IPS-18c (cell line): ENCODE measurements around the gene CAPRIN1.
"Not testable (repeated sequence)": the region's sequence is repeated elsewhere in the genome, so short reads cannot be mapped to it uniquely, and the experiment has no call there.

Experiments used
- H3K4me3 ChIP-seq: 2 replicates; pipeline ENCODE4 v1.7.0; 2013; ENCODE audit warnings: low read depth, mild to moderate bottlenecking, low read length, moderate library complexity; ENCODE audit not compliant: insufficient read depth
- H3K9me3 ChIP-seq: one replicate; pipeline ENCODE4 v1.6.1; 2013; ENCODE audit warnings: mild to moderate bottlenecking, low read length, moderate library complexity; ENCODE audit not compliant: control insufficient read depth, insufficient read depth

Gene CAPRIN1

DNA sequence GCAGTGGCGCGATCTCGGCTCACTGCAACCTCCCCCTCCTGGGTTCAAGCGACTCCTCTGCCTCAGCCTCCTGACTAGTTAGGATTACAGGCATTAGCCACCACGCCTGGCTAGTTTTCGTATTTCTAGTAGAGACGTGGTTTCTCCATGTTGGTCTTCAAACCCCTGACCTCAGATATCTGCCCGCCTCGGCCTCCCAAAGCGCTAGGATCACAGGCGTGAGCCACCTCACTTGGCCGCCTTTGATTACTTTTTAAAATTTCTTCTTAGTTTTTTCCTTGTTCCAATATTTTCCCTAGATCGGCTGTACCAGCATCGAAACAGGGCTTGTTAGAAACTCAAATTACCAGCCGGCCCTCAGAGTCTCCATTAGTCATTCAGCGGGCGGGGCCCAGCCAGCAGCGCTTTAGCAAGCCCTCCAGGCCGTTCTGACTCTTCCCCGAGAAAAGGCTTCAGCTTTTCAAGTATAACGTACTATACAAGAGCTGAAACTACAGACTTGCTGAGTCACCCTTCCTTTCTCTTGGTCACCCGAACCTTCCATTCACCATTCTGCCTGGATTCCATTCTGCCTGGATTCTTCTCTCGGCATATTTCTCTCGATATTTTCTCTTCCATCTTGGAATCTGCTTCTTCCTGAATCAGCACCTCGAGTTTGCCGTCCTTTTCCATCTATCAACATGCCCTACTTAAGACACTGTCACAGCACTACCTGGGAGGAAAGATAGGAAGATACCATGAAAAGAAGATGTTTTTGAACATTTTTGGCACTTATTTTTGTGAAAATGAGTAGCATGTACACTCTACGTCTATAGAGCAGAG lies 6.7 kb upstream of the CAPRIN1 start:
- Histone ChIP-seq H3K4me3 (no peak overlapping the region), H3K9me3 (no peaks in the 10 kb centered on the region)

GRCh38 chr11:34049028-34049427 lies 2.5 kb upstream of the CAPRIN1 start:
- Histone ChIP-seq H3K4me3 (no peak overlapping the region), H3K9me3 (no peaks in the 10 kb centered on the region)

DNA sequence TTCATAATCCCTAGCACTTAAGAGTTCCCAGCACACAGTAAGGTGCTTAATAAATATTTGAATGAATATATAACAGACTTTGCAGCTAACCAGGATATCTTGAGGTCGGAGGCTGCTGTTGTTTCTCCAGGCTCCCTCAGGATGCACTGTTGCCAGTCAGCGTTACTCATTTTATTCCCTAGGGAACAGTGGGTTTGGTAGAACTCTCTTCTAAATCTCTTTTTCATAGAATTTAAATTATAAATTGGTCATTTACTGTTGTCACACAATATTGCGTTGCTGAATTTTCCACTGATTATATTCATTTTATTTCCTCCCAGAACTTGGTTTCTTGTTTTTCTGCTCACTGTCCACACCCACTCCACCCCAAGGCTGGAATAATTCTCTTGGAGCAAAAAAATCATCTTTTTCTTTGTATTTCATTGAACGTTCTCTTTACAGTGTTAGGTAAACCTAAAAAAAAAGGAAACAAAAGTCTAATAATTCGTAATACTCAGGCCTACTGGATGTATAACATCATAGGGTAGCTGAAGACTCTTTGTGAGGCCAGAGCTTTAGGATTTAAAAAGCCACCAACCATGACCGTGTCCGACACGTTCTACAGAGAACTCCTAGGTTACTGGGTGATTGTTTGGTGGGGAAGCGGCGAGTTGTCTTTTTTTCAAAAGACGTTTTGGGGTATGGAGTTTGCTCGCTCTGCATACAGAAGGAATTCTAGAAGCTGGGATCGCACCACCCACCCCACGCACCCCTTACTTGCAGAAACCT lies 766 bp upstream of the CAPRIN1 start:
- Histone ChIP-seq H3K9me3 (no peaks in the 10 kb centered on the region), H3K4me3 (peak overlapping the region; percentile 92)

DNA sequence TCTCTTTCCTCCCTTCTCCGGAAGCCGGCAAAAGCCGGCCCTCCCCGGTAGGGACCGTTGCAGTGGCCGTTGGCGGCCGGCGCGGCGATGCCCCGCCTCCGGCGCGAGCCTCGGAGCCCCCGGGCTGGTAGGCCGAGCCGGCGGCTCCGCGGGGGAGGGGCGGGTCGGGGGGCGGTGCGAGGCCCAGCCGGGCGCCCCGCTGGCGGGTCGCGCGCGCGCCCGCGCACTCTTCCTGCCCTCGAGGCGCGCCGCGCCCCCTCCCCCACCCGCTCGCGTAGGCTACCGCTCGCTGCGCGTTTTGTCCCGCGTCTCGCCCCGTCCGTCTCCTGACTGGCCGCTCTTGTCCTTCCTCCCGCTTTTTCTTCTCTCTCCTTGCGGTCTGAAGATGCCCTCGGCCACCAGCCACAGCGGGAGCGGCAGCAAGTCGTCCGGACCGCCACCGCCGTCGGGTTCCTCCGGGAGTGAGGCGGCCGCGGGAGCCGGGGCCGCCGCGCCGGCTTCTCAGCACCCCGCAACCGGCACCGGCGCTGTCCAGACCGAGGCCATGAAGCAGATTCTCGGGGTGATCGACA lies 591 bp downstream of the CAPRIN1 start:
- no peaks in the 10 kb centered on the region for H3K9me3 ChIP-seq
- peak overlapping the region; percentile 92 for H3K4me3 ChIP-seq

DNA sequence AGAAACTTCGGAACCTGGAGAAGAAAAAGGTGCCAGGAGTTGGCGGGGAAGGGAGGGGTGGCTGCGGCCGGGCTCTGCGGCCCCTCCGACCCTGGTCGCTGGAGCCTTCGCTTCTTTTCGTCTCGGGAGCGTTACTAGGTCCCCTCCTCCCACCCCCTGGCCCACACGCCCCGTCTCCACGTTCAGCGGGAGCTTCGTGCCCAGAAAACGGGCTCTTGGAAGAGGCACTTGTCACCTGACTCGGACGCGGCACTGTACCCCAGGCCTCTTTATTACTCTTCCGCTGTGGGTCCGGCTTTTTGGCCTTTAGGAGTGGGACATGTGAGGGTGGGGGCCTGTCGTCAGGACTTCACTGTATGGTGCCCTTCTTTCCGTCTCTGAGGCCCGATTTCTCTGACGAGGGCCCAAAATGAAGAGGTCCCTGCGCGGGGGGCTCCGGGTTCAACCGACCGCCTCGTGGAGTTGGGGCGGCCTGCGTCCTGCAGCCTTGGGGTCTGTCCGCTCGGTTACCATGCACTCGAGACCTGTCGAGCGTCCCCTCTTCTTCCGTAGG lies 1.2 kb downstream of the CAPRIN1 start:
- Histone ChIP-seq H3K4me3 (peak overlapping the region; percentile 91), H3K9me3 (no peaks in the 10 kb centered on the region)

DNA sequence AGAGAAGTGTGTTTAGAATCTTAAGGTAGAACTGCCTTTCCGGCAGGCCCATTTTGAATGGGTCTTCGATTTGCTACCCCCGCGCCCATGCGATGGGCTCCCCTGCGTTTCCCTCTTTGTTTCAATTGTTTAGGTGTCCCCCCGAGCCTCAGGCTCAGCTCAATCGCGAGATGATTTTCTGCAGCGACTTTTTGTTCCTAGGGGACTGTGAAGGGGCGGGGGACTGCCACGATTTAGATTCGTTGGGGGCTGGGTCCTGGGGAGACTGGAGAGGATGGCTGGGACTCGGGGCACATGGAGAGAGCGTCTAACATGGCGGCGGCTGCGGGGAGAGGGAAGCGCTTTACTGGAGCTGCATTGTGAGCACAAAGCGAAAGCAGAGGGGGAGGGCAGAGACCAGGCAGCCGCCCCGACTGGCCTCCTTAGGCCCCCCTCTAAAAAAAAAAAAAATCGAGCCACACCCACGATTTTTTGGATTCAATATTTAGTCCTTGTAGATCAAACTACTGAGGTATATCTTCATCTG lies 1.7 kb downstream of the CAPRIN1 start:
- H3K9me3 ChIP-seq, result no peaks in the 10 kb centered on the region
- H3K4me3 ChIP-seq, result peak overlapping the region; percentile 91

DNA sequence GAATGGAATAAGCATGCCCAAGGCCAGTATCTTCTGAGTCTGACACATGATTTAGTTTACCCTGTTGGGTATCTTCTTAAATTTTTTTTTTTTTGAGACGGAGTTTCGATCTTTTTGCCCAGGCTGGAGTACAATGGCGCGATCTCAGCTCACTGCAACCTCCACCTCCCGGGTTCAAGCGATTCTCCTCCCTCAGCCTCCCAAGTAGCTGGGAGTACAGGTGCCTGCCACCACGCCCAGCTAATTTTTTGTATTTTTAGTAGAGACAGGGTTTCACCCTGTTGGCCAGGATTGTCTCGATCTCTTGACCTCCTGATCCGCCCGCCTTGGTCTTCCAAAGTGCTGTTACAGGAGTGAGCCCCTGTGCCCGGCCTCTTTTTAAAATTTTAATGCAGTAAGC lies 2.8 kb downstream of the CAPRIN1 start:
- H3K4me3 ChIP-seq, result peak overlapping the region; percentile 91
- not testable (repeated sequence) for H3K9me3 ChIP-seq

DNA sequence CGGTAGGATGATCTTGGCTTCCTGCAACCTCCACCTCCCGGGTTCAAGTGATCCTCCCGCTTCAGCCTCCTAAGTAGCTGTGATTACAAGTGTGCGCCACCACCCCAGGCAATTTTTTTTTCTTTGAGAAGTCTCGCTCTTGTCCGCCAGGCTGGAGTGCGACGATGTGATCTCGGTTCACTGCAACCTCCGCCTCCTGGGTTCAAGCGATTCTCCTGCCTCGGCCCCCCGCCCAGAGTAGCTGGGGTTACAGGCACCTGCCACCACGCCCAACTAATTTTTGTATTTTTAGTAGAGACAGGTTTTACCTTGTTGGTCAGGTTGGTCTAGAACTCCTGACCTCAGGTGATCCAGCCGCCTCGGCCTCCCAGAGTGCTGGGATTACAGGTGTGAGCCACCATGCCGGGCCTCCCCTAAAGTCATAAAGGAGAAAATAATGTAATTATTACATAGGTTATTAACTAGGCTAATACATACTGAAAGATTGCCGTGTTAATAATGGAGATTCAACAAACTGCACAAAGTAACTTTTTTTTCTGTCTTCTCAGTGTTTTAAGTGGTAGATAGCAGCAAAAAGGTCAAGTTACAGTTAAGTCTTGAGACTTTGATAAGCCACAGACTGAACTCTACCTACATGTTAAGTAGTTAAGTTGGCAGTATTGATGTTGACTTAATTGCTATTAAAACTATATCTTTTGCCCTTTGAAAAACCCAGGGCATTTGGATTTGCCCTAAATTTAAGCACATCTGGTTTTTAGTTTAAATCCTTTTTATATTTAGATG lies 3.9 kb downstream of the CAPRIN1 start:
- Histone ChIP-seq H3K4me3 (no peak overlapping the region), H3K9me3 (no peaks in the 10 kb centered on the region)

- no peak overlapping the region for H3K4me3 ChIP-seq
- no peaks in the 10 kb centered on the region for H3K9me3 ChIP-seq
Observed at GRCh38 chr11:34056672-34057071, 5.1 kb downstream of the CAPRIN1 start.

DNA sequence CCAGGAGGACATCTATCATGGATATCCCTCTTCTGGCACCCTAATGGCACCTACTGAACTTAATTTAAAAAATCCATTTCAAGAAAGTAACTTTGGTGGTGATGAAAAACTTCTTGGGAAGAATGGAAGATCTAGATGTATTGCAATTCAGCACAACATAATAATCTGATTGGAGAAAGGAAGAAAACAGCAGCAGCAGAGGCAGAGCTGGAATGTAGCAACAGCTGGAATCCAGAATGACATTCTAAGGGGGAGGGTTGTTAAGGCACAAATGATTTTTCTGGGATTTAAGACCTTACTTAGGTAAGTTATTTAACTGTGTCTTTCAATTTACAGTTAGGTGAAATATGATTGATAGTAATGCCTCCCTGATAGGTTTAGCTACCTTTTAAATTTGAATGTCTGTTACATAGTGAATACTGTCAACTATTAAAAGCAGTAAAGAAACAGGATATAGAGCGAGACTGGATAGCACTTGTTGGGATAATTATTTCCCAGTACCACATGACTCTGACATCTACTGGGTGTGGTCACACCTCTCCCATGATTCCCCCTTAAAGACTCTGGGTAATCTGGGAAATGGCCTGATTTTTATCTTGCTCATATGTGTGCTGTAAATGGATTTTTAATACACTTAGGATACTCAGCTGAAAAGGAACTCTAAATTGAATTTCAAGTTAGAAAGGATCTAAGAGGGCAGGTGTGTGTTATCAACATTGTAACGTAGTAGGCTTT lies 11.7 kb downstream of the CAPRIN1 start:
- H3K4me3 ChIP-seq, result no peak overlapping the region
- no peaks in the 10 kb centered on the region for H3K9me3 ChIP-seq

DNA sequence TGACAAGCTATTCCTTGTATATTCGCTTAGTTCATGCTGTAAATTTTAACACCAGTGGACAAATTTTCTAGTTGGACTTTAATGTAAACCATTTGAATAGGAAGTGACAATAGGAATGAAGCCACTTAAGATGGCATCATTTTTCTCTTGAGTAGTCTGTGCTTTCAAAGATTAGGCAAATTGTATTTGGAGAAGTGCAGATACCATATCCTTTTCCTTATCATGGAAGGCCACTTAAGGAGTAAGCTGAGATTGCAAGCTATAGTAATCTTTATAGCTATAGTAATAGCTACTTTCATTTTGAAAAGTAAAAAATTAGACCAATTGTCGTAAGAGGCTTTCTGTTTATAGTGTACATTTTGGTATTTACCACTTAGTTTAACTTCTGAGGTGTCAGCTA lies 12.8 kb downstream of the CAPRIN1 start:
- Histone ChIP-seq H3K4me3 (no peak overlapping the region), H3K9me3 (no peaks in the 10 kb centered on the region)

- no peak overlapping the region for H3K4me3 ChIP-seq
- H3K9me3 ChIP-seq, result no peaks in the 10 kb centered on the region
Observed at GRCh38 chr11:34065505-34066203, 14.1 kb downstream of the CAPRIN1 start.

DNA sequence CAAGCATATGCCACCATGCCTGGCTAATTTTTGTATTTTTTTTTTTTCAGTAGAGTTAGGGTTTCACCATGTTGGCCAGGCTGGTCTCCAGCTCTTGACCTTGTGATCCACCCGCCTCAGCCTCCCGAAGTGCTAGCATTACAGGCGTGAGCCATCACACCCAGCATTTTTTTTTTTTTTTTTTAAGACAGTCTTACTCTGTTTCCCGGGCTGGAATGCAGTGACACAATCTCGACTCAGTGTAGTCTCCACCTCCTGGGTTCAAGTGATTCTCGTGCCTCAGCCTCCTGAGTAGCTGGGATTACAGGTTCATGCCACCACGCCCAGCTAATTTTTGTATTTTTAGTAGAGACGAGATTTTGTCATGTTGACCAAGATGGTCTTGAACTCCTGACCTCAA lies 15.2 kb downstream of the CAPRIN1 start:
- not testable (repeated sequence) for H3K9me3 ChIP-seq, H3K4me3 ChIP-seq

DNA sequence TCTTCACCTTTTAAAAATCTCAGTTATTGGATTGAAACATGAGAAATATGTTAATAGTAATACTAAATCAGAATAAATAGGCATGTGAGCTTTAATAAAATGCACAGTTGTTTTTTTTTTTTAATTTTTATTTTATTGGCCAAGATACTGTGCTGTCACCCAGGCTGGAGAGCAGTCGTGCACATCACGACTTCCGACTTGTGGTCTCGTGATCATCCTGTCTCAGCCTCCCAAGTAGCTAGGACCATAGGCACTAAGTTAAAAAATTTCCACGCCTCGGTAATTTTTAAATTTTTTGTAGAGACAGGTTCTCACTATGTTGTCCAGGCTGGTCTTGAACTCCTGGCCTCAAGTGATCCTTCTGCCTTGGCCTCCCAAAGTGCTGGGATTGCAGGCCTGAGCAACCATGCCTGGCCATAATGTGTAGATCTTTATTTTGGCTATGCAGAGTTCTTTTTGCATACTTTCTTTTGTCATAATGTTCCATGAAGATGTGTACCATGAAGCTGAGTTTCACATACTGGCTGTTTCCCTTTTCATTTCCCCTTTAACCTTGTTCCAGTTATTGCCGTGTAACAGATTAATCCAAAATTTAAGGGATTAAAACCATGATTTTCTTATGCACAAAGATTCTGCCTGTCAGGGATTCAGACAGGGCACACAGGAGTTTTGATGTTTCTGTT lies 16.0 kb downstream of the CAPRIN1 start:
- H3K9me3 ChIP-seq, result no peaks in the 10 kb centered on the region
- H3K4me3 ChIP-seq, result no peak overlapping the region

DNA sequence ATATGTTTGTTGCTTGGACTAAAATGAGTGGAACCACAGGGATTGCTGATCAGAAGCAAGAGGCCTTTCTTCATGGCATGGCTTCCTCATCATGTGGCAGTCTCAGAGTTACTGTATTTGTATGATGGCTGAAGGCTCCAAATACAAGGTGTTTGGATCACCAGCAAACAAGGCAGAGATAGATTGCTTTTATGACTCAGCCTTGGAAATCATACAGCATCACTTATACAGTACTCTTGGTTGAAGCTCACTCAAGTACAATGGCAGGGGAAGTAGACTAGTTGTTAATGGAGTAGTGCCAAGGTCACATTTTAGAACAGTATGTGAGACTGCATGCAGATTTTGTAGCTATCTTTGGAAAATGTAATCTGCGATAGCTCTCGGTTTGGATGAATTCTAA lies 16.6 kb downstream of the CAPRIN1 start:
- Histone ChIP-seq H3K4me3 (no peak overlapping the region), H3K9me3 (no peaks in the 10 kb centered on the region)
